ENCODE measurements around the gene FBXL20.

DNA sequence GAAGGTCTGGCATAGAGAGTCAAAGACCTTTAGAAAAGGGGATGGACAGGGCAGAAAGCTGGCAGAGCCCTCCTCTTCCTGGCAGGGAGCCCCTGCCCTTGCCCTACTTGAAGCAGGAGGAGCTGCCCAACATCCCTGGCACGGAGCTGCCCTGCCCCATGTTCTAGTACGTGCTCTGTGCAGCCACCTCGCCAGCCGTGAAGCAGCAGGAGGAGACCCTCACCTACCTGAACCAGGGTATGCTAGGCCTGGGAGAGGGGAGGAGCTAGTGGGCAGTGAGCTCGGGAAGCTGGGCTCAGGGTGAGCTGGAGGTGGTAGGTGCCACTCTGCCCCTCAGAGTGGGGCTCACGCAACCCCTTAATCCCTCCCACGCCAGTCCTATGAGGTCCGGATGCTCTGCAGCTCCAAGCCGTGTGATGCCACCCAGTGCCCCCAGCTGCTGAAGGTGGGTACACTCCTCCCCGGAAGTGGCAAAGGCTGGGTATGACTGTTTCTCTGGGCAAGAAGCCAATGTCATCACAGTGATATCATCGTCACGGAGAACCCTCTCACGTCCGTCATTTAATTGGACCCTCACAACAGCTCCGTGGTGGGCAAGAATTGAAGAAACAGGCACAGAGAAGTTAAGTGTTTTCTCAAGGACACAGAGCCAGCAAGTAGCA lies 163.0 kb downstream of the FBXL20 start:
- no peak for TF ChIP-seq CTCF (conservative IDR thresholded peaks at IDR 0.05 in 1 of 2, IDR thresholded peaks at IDR 0.05 in 1 of 2; ENCODE audit: low read depth in 1 of 2, low read length in 2 of 2)
- no peak for TF ChIP-seq EZH2 (IDR thresholded peaks at IDR 0.05; ENCODE audit: low read length, missing control alignments)

Measured in fibroblast of lung (primary cell).